ENCODE measurements around the gene UQCRC1. TPM values are rescaled to one million over a fixed set of nuclear protein-coding genes. Genes with fewer than 3 reads are reported as not detected.

UQCRC1 gene
- total RNA-seq, 2 donors from 2014 or later = 177 to 269 TPM

GRCh38 chr3:48597408-48597800 is 12.0 kb downstream of the UQCRC1 start:
- H3K4me1 Mint-ChIP-seq = peaks cover 4% of the 10 kb centered on the region
- no peak overlapping the region for H3K4me3 Mint-ChIP-seq
- no peak for ATAC-seq (replicated peaks)
- H3K9me3 Mint-ChIP-seq = no peaks in the 10 kb centered on the region
- peaks cover 39% of the 10 kb centered on the region for H3K36me3 Mint-ChIP-seq (ENCODE audit: low read depth)
- peaks cover 15% of the 10 kb centered on the region for H3K27me3 Mint-ChIP-seq
- no peak overlapping the region for H3K27ac Mint-ChIP-seq

- H3K36me3 Mint-ChIP-seq (ENCODE audit: low read depth) = peaks cover 33% of the 10 kb centered on the region
- H3K9me3 Mint-ChIP-seq = no peaks in the 10 kb centered on the region
- no peak overlapping the region for H3K27ac Mint-ChIP-seq
- H3K4me1 Mint-ChIP-seq = peaks cover 4% of the 10 kb centered on the region
- H3K27me3 Mint-ChIP-seq = peaks cover 15% of the 10 kb centered on the region
- H3K4me3 Mint-ChIP-seq = no peak overlapping the region
- no peak for ATAC-seq (replicated peaks)
Measured at GRCh38 chr3:48596676-48597407, 12.6 kb downstream of the UQCRC1 start.

GRCh38 chr3:48596157-48596556 is 13.3 kb downstream of the UQCRC1 start:
- H3K4me1 Mint-ChIP-seq = peaks cover 5% of the 10 kb centered on the region
- no peaks in the 10 kb centered on the region for H3K9me3 Mint-ChIP-seq
- peaks cover 15% of the 10 kb centered on the region for H3K27me3 Mint-ChIP-seq
- no peak for ATAC-seq (replicated peaks)
- H3K27ac Mint-ChIP-seq = peak overlapping the region; percentile 4
- H3K4me3 Mint-ChIP-seq = no peak overlapping the region
- H3K36me3 Mint-ChIP-seq (ENCODE audit: low read depth) = peaks cover 26% of the 10 kb centered on the region

- no peaks in the 10 kb centered on the region for H3K9me3 Mint-ChIP-seq
- peaks cover 10% of the 10 kb centered on the region for H3K4me1 Mint-ChIP-seq
- peak overlapping the region; percentile 4 for H3K27ac Mint-ChIP-seq
- no peak overlapping the region for H3K4me3 Mint-ChIP-seq
- H3K27me3 Mint-ChIP-seq = peaks cover 20% of the 10 kb centered on the region
- ATAC-seq (replicated peaks) = no peak
- peaks cover 21% of the 10 kb centered on the region for H3K36me3 Mint-ChIP-seq (ENCODE audit: low read depth)
Measured at GRCh38 chr3:48595526-48596121, 13.8 kb downstream of the UQCRC1 start.

GRCh38 chr3:48595075-48595525 is 14.3 kb downstream of the UQCRC1 start, which contains the start of gene COL7A1:
Gene COL7A1 (minus strand): TSS chr3:48595329. CDS start chr3:48595159, 170 bp downstream.
- ATAC-seq (replicated peaks) = no peak
- Mint-ChIP-seq H3K27ac (peak within 1 kb of the TSS; percentile 4), H3K4me3 (no peak within 1 kb of the TSS), H3K9me3 (no peaks in the 10 kb centered on the region), H3K27me3 (peaks cover 23% of the 10 kb centered on the region), H3K4me1 (peaks cover 10% of the 10 kb centered on the region), H3K36me3 (ENCODE audit: low read depth) (peaks cover 16% of the 10 kb centered on the region)

GRCh38 chr3:48594417-48595049 is 14.9 kb downstream of the UQCRC1 start:
- peaks cover 28% of the 10 kb centered on the region for H3K27me3 Mint-ChIP-seq
- no peak for ATAC-seq (replicated peaks)
- H3K9me3 Mint-ChIP-seq = no peaks in the 10 kb centered on the region
- H3K4me3 Mint-ChIP-seq = no peak overlapping the region
- H3K36me3 Mint-ChIP-seq (ENCODE audit: low read depth) = peaks cover 10% of the 10 kb centered on the region
- peaks cover 10% of the 10 kb centered on the region for H3K4me1 Mint-ChIP-seq
- H3K27ac Mint-ChIP-seq = no peak overlapping the region

- H3K9me3 Mint-ChIP-seq = no peaks in the 10 kb centered on the region
- no peak for ATAC-seq (replicated peaks)
- no peaks in the 10 kb centered on the region for H3K36me3 Mint-ChIP-seq (ENCODE audit: low read depth)
- no peak overlapping the region for H3K4me3 Mint-ChIP-seq
- H3K4me1 Mint-ChIP-seq = peaks cover 10% of the 10 kb centered on the region
- H3K27me3 Mint-ChIP-seq = peaks cover 37% of the 10 kb centered on the region
- H3K27ac Mint-ChIP-seq = no peak overlapping the region
Measured at GRCh38 chr3:48593337-48593736, 16.1 kb downstream of the UQCRC1 start.

- no peak overlapping the region for H3K27ac Mint-ChIP-seq
- H3K4me3 Mint-ChIP-seq = no peak overlapping the region
- no peaks in the 10 kb centered on the region for H3K36me3 Mint-ChIP-seq (ENCODE audit: low read depth)
- ATAC-seq (replicated peaks) = no peak
- peaks cover 37% of the 10 kb centered on the region for H3K27me3 Mint-ChIP-seq
- no peaks in the 10 kb centered on the region for H3K9me3 Mint-ChIP-seq
- peaks cover 10% of the 10 kb centered on the region for H3K4me1 Mint-ChIP-seq
Measured at GRCh38 chr3:48592519-48593087, 16.8 kb downstream of the UQCRC1 start.

- no peaks in the 10 kb centered on the region for H3K36me3 Mint-ChIP-seq (ENCODE audit: low read depth)
- H3K27me3 Mint-ChIP-seq = peaks cover 37% of the 10 kb centered on the region
- ATAC-seq (replicated peaks) = no peak
- H3K27ac Mint-ChIP-seq = no peak overlapping the region
- no peaks in the 10 kb centered on the region for H3K9me3 Mint-ChIP-seq
- peaks cover 10% of the 10 kb centered on the region for H3K4me1 Mint-ChIP-seq
- no peak overlapping the region for H3K4me3 Mint-ChIP-seq
Measured at GRCh38 chr3:48591886-48592518, 17.4 kb downstream of the UQCRC1 start.

- ATAC-seq (replicated peaks) = no peak
- Mint-ChIP-seq H3K9me3 (no peaks in the 10 kb centered on the region), H3K27me3 (peaks cover 39% of the 10 kb centered on the region), H3K4me1 (peaks cover 10% of the 10 kb centered on the region), H3K27ac (no peak overlapping the region), H3K4me3 (no peak overlapping the region), H3K36me3 (ENCODE audit: low read depth) (no peaks in the 10 kb centered on the region)
Measured at GRCh38 chr3:48591436-48591835, 18.0 kb downstream of the UQCRC1 start.

- Mint-ChIP-seq H3K27me3 (peaks cover 30% of the 10 kb centered on the region), H3K27ac (no peak overlapping the region), H3K9me3 (no peaks in the 10 kb centered on the region), H3K4me1 (peaks cover 6% of the 10 kb centered on the region), H3K36me3 (ENCODE audit: low read depth) (no peaks in the 10 kb centered on the region), H3K4me3 (no peak overlapping the region)
- no peak for ATAC-seq (replicated peaks)
Measured at GRCh38 chr3:48588230-48588629, 21.2 kb downstream of the UQCRC1 start.

GRCh38 chr3:48587686-48588085 is 21.8 kb downstream of the UQCRC1 start:
- H3K27me3 Mint-ChIP-seq = peaks cover 27% of the 10 kb centered on the region
- no peaks in the 10 kb centered on the region for H3K36me3 Mint-ChIP-seq (ENCODE audit: low read depth)
- no peak for ATAC-seq (replicated peaks)
- peaks cover 6% of the 10 kb centered on the region for H3K4me1 Mint-ChIP-seq
- no peaks in the 10 kb centered on the region for H3K9me3 Mint-ChIP-seq
- no peak overlapping the region for H3K27ac Mint-ChIP-seq
- H3K4me3 Mint-ChIP-seq = no peak overlapping the region

- Mint-ChIP-seq H3K9me3 (no peaks in the 10 kb centered on the region), H3K4me1 (no peaks in the 10 kb centered on the region), H3K27me3 (peaks cover 18% of the 10 kb centered on the region), H3K27ac (peak overlapping the region; percentile 20), H3K36me3 (ENCODE audit: low read depth) (no peaks in the 10 kb centered on the region), H3K4me3 (no peak overlapping the region)
- no peak for ATAC-seq (replicated peaks)
Measured at GRCh38 chr3:48585411-48585810, 24.0 kb downstream of the UQCRC1 start.

GRCh38 chr3:48584836-48585235 is 24.6 kb downstream of the UQCRC1 start:
- Mint-ChIP-seq H3K27me3 (peaks cover 16% of the 10 kb centered on the region), H3K27ac (no peak overlapping the region), H3K4me3 (no peak overlapping the region), H3K4me1 (no peaks in the 10 kb centered on the region), H3K36me3 (ENCODE audit: low read depth) (no peaks in the 10 kb centered on the region), H3K9me3 (no peaks in the 10 kb centered on the region)
- no peak for ATAC-seq (replicated peaks)

Measured in activated T-helper 17 cell treated with anti-CD3 and anti-CD28 coated beads, Interleukin-2, amount 50 U/mL, for 72 hours (primary cell).